GM19372 (cell line): ENCODE measurements around the gene TRIL.

Experiments
- ATAC-seq: cut with Tn5 transposase; IDR thresholded peaks from one replicate; pipeline ENCODE4 v1.9.1; 2021; ENCODE audit warnings: mild to moderate bottlenecking, low read depth, moderate library complexity; ENCODE audit not compliant: unreplicated experiment

The TRIL gene, protein sequence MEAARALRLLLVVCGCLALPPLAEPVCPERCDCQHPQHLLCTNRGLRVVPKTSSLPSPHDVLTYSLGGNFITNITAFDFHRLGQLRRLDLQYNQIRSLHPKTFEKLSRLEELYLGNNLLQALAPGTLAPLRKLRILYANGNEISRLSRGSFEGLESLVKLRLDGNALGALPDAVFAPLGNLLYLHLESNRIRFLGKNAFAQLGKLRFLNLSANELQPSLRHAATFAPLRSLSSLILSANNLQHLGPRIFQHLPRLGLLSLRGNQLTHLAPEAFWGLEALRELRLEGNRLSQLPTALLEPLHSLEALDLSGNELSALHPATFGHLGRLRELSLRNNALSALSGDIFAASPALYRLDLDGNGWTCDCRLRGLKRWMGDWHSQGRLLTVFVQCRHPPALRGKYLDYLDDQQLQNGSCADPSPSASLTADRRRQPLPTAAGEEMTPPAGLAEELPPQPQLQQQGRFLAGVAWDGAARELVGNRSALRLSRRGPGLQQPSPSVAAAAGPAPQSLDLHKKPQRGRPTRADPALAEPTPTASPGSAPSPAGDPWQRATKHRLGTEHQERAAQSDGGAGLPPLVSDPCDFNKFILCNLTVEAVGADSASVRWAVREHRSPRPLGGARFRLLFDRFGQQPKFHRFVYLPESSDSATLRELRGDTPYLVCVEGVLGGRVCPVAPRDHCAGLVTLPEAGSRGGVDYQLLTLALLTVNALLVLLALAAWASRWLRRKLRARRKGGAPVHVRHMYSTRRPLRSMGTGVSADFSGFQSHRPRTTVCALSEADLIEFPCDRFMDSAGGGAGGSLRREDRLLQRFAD

DNA sequence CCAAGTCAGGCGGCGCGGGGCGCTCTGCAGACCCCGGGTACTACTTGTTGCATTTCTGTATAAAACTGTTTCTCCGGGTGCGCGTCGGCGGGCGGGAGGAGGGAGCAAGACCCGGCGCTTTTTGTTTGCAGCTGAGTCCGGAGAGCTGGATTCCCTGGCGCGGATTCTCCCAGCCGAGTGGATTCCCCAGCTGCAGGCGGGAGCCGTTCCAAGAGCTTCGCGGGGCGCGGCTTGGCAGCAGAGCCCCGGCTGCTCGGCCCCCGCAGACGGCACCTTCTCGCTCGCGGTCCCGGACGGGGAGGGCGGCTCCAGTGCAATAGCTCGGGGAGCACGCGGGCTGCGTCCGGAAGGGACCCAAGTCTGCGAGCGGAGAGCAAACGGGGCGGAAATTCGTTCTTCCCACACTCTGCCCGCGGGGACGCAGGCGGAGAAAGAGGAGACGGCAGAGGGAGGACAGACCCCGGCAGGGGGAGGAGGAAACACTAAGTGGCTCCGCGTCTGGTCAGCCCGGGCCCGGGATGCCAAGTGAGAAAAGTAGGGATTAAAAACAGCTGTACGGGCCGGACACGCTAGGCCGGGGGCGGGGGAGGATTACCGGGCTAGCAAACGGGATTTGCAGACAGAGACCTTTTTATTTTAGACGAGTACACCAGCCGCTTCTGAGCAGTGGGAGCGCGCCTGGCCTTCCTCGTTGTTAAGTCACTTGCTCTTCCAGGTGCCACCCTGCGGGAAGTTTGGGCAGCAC is at the start of gene TRIL:
Gene TRIL (minus strand): TSS at position 96 of the 745 bp plus-strand sequence. CDS start 284 bp downstream, outside the sequence.
- ATAC-seq: no peak

DNA sequence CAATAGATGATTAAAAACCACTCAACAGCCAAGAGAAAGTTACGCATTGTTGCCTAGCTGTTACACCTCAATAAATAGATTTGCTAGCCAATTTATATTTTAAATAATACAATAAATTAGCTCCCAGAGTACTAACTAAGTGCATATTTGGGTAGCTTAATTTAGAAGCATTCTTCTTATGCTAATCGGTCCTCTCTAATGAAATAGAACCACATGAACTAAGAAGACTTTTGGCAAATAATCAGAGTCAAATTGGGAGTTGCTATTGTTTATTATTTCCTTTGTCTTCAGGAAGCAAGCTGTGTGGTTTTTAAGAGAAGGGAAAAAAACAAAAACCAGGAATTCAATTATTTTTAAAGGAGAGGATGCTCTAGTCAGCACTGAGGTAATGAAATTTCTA is 49.0 kb upstream of the TRIL start:
- no peak for ATAC-seq

DNA sequence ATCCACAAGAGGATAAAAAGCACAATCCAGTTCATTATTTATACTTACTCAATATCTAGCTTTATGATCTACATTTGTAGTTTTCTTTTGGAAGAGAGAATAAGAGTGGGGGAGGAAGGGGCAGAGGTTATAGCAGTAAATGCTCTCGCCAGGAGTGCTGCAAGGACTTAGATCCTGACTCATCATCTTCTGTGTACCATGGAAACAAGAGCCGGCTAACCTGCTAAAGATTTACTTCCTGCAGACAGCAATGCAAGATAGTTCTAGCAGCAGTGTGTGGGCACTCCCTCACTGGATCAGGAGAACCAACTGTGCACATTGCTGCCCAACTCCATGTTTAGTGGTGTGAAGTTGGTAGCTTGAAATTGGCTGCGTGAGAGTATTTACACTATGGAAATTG is 47.7 kb upstream of the TRIL start:
- no peak for ATAC-seq

DNA sequence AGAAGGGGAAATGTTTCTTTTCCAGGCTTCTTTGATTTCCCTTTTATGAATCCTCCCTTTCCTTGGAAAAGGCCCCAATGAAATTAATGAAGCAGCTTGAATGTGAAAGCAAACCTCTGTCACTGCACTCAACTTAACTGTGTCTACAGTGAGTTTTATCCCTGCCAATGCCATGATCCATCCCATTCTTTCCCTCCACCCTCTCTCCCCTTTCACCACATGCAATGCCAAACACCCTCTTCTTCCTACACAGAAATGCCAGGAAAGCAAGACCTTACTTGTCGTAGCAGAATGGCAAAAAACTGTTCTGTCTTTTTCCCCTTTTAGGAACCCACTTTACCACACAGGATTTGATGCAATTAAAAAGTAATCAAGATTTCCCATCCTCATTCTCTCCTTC is 47.3 kb upstream of the TRIL start:
- no peak for ATAC-seq

DNA sequence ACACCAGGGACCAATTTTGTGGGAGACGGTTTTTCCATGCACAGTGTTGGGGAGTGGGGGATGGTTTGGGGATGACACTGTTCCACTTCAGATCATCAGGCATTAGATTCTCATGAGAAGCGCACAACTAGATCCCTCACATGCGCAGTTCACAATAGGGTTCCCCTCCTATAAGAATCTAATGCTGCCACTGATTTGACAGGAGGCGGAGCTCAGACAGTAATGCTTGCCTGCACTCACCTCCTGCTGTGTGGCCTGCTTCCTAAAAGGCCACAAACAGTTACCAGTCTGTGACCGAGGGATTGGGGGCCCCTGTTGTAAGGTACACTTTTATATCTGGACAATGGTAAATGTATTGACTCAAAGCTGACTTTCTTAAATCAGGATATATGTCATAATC is 45.6 kb upstream of the TRIL start:
- ATAC-seq: no peak

DNA sequence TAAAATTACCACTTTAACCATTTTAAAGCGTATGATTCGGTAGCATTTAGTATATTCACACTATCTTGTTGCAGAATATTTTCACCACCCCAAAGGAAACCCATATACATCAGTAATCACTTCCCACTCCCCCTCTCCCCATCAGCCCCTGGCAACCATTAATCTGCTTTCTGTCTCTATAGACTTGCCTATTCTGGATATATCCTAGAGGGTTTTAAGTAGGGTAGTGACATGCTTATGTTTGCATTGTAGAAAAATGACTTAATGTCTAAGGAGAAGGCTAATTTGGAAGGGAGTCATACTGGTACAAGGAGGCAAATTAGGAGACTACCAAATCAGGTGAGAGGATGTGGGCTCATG is 42.6 kb upstream of the TRIL start:
- ATAC-seq: no peak

DNA sequence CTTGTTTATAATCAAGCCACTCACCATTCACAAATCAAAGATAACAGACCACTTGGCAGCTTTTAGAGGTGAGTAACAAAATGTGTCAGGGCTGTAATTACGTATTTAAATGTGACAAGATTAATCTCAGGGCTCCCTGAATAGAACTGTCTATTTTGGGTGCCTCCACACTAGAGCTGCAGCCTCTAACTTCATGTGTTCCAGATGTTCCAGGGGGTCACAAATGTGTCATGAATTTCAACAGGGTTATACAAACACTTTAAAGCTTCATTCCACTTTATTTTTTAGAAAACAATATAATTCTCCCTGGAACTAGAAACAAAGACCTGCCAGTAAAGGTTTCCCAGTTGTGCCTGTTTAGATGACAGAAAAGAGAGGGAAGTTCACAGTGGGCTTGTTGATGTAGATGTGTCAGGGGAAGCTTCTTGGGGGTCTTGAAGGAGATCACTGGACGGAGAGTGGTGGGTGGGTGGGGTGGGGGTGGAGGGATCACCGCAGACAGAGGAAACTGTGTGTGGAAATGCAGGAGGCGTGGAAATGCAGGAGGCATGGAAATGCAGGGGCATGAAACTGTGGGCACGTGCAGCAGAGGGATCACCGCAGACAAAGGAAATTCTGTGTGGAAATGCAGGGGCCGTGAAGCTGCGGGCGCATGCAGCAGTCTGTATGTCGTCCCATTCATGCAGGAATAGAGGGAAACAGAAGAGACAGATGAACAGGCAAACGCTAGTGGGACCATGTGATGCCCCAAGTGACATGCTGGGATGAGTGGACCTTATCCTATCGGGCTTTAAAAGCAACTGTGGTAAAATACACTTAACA is 42.0 kb upstream of the TRIL start:
- no peak for ATAC-seq

DNA sequence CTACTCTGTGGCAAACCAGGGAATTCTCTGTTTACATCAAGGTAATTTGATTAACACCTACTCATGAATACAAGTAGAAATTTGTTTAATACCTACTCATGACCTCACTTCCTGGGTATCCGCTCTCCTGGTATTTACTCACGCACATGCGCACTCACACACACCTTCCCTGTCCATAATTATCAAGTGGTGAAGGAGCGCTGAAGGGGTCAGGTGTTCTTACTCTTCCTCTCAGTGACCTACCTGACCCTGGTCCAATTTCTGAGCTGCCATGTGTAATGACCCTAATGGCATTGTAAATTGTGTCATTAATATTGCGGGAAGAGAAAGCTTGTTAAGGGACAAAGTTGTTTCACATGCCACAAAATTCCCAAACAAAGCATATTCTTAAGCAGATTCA is 41.3 kb upstream of the TRIL start:
- ATAC-seq: no peak

DNA sequence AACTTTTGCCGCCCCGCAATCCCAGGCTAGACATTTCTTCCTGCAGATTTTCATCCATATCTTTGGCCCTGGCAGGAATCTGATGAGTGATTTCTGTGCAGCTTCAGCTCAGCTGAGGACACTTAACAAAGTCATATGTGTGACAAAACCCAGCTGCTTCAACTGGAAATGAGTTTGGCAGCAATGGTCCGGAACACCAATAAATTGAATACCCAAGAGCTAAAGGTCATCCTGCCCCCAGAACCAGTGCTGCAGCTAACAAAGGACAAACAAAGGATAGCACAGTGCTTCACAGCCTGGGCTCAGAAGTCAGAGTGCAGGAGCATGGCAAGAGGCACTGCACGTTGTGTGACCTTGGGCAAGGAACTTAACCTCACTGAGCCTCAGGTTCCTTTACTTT is 40.0 kb upstream of the TRIL start:
- no peak for ATAC-seq

DNA sequence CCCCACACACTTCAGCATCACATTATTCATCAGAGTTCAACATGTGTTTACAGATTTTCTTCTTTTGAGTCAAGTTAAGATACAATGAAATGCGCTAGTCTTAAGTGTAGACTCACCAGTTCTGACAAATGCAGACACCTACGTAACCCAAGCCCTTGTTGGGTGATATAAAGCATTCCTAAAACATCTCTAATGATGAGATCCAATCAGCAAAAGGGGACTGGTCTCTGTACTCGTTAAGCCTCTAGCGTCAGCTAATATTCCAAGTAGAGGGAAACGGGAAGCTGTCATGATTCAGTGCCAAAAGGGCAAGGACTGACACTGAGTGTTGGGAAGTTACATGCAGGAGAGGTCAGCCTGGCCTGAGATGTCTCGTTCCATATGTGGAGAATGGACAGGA is 38.7 kb upstream of the TRIL start:
- ATAC-seq: no peak

DNA sequence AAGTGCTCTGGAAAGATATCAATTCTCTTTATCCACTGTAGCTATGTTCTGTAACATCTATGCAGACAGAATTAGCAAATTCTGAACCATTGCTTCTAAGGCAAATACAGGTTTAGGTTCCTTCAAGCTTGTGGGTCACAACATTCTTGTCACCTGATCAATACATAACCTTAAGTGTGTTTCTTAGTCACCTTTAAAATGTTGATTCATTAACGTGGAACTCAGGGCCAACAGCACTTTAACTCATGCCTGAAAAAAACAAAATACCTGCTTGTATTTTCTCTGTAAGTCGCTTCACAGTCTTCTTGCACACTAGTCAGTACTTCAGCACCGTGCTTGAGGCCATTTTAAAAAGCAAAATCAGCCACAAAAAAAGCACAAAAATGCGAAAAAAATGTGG is 35.2 kb upstream of the TRIL start:
- ATAC-seq: no peak

DNA sequence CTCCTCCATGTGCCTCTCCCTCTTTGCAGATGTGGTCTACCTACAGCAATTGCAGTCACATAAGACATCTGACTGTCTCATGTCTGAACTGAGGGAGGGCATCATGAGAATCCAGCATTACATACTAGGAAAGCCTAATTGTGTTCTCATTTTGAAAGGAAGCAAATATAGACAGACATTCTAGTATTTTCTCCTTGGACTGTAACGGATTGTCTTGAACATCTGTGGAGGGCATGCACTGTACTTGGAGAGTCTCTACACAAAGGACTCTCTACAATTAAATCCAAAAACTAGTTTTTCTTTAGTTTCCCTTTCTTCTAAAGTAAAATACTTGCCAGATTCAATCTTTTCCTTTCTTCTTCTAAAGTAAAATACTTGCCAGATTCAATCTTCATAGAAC is 34.7 kb upstream of the TRIL start:
- no peak for ATAC-seq

DNA sequence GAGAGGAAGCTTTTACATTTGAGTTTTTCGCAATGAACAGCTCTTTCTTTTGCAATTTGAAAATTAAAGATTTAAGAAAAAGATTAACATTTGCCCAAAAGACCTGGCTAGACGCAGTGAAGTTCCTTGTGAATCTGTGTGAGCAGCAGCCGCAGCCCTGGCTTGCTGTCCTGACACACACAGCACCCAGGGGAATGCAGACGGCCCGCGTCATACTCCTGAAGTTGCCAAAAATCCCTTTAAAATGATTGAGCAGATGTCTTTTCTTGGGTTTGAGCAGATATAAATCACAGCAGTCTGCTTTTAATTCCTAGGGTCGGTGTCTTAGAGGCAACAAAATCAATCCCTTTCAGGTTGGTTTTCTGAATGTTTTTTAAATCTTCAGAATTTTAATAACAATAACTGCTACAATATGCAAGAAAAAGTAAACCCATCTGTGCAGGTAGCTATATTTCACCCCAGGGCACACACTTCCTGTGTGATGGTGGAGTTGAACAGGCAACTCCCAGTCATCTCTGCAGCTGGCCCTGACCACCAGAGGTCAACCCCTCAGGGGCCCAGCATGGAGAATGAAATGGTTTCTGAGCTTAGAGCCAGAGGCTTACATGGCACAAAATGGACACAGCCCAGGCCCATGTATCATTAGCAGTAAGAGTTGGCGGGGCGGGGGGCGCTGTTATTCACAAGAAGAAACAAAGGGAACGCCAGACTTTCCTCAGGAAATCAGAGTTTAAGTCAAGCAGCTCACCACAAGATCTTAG is 32.2 kb upstream of the TRIL start:
- ATAC-seq: no peak

DNA sequence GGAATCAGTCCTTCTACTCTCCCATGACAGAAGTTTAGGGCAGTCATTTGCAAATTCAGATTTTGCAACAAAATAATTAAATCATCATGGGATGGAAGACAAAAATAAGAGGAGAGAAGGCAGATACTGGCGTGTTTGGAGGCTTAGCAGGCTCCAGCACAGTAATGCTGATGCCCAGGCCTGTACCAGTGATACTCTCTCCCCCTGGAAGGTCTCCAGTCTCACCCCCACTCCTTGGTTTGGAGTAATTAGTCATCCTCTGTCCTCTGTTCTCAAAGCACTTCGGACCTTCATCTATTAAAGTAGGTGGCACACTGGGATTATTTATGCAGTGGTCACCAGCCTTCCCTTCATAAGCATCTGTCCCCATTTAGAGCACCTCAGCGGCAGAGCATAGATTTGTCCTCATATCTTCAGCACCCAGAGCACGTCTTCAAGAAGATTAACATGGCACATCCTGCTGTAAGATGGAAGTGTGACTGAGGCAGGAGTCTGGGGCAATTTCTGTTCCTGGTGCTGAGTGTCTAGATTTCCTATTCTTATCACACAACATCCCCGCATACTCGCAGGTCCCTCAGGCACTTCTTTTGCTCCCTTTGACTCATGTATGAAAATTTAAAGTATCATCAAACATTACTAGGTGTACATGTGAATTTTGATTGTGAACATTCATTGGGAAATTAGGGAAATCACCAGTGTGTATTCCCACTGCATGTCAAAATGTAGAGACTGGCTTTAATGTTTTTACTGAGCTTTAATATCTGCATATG is 31.3 kb upstream of the TRIL start:
- ATAC-seq: no peak

DNA sequence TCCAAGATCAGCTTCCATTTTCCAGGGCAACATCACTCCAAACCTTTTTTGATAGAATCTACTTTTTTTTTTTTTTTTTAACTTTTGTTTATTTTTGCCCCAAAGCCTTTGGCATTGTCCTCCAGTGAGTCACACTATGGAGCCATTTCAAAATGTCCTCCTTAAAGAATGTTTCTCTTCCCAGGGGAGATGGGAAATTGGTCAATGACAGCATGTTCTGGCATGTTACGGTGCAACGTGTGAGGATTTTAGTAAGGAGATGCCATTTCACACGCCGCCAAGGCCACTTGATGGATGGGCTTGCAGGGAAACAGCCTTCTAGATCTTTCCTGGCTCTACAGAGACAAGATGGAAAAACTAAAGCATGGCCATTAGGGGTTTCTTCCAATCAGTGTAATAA is 30.7 kb upstream of the TRIL start:
- no peak for ATAC-seq

DNA sequence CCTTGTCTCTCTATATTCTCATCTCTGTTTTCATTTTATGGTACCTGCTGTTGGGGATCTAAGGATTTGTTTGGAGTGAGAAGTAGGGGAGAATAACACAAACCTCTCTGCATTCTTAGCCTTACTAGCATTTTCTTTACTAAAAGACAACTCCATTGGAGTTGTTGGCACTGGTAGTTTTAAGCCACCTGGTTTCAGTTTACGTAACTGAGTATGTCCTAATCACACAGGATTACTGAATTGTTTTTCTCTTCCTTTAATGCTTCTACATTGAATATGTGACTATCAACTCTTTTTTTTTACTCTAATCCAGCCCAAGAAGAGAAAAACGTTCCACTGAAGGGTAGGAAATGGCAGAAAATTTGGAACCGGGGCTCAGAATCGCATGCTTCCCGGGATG is 30.0 kb upstream of the TRIL start:
- ATAC-seq: no peak

DNA sequence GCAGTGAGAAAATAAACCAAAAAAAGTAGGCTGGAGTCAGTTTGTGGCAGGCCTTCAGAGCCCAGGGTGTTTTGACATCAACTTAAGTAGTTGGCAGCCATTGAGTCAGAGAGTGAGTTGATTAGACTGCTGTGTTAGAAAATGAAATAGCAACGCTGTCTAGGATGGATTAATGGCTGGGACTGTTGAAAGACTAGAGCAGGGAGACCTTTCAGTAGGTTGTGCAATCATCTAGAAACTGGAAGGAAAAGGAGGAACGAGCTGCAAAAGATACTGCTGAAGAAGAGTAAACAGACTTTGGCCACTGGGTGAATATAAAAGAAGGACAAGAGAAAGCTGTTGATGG is 28.6 kb upstream of the TRIL start:
- no peak for ATAC-seq

DNA sequence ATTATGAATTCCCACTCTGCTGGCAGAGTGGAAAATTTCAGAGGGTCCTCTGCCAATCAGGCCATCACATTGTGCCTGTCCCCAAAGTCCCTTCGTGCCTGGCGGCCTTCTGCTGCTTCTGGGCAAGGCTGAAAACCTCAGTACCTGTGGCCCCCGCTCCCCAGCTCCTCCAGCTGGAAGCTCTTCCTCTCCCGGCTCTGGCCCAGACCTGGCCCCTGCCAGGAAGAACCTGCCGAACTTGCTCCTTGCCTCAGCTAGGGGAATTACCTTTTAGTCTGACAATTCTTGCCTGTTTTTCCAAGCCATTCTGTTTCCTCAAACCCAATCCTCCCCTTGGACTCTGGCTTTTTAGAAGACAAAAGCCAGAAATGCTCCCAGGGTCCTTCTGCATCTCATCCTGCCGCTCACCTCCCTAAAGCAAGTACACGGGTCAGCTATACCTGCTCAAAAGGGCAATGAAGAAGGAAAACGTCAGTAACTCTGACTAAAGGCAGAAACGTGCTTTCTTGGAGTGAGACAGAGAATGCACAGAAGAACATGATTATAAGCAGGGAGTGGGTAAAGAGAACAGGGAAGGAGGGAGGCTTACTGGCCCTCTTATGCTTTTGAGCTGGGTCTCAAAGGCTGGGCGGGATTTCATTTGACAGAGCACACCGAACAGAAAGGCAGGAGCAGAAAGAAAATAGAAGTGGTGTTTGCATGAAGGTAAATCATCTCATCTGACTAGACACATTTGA is 28.1 kb upstream of the TRIL start:
- no peak for ATAC-seq
